IPS-15b (cell line): ENCODE results near the gene SMIM36.

Source experiments
- H3K27me3 ChIP-seq: one replicate; pipeline ENCODE4 v1.6.1; 2013; ENCODE audit warnings: low read length; ENCODE audit not compliant: control insufficient read depth, insufficient read depth
- H3K36me3 ChIP-seq: one replicate; pipeline ENCODE4 v1.6.1; 2013; ENCODE audit warnings: low read length; ENCODE audit not compliant: control insufficient read depth, insufficient read depth
- H3K4me1 ChIP-seq: one replicate; pipeline ENCODE4 v1.6.1; 2013; ENCODE audit warnings: mild to moderate bottlenecking, low read length; ENCODE audit not compliant: control insufficient read depth, insufficient read depth
- H3K4me3 ChIP-seq: one replicate; pipeline ENCODE4 v1.5.1; 2013; ENCODE audit warnings: low read depth, low read length
- H3K9ac ChIP-seq: one replicate; pipeline ENCODE4 v1.6.1; 2013; ENCODE audit warnings: low read depth, mild to moderate bottlenecking, low read length
- H3K9me3 ChIP-seq: one replicate; pipeline ENCODE4 v1.6.1; 2013; ENCODE audit warnings: mild to moderate bottlenecking, low read length; ENCODE audit not compliant: control insufficient read depth, insufficient read depth

Gene SMIM36

GRCh38 chr17:55500103-55500502, 11.1 kb downstream of the SMIM36 start:
- Histone ChIP-seq H3K36me3 (no peaks in the 10 kb centered on the region), H3K4me3 (no peak overlapping the region), H3K27me3 (no peaks in the 10 kb centered on the region), H3K9me3 (no peaks in the 10 kb centered on the region), H3K9ac (no peak overlapping the region), H3K4me1 (no peaks in the 10 kb centered on the region)

- peaks cover 5% of the 10 kb centered on the region for H3K4me1 ChIP-seq
- H3K36me3 ChIP-seq, result no peaks in the 10 kb centered on the region
- H3K27me3 ChIP-seq, result no peaks in the 10 kb centered on the region
- H3K9ac ChIP-seq, result no peak overlapping the region
- H3K4me3 ChIP-seq, result no peak overlapping the region
- H3K9me3 ChIP-seq, result no peaks in the 10 kb centered on the region
Measured at GRCh38 chr17:55496094-55496881, 15.0 kb downstream of the SMIM36 start.

- H3K4me1 ChIP-seq, result peaks cover 5% of the 10 kb centered on the region
- no peaks in the 10 kb centered on the region for H3K27me3 ChIP-seq
- H3K4me3 ChIP-seq, result no peak overlapping the region
- H3K9me3 ChIP-seq, result no peaks in the 10 kb centered on the region
- no peaks in the 10 kb centered on the region for H3K36me3 ChIP-seq
- no peak overlapping the region for H3K9ac ChIP-seq
Measured at GRCh38 chr17:55495239-55495638, 16.0 kb downstream of the SMIM36 start.

GRCh38 chr17:55492781-55493341, 18.4 kb downstream of the SMIM36 start:
- Histone ChIP-seq H3K36me3 (no peaks in the 10 kb centered on the region), H3K4me1 (peaks cover 5% of the 10 kb centered on the region), H3K4me3 (no peak overlapping the region), H3K9me3 (no peaks in the 10 kb centered on the region), H3K27me3 (no peaks in the 10 kb centered on the region), H3K9ac (no peak overlapping the region)

GRCh38 chr17:55490376-55490775, 20.9 kb downstream of the SMIM36 start:
- no peak overlapping the region for H3K4me3 ChIP-seq
- H3K9ac ChIP-seq, result no peak overlapping the region
- H3K27me3 ChIP-seq, result no peaks in the 10 kb centered on the region
- no peaks in the 10 kb centered on the region for H3K36me3 ChIP-seq
- H3K4me1 ChIP-seq, result peaks cover 5% of the 10 kb centered on the region
- H3K9me3 ChIP-seq, result no peaks in the 10 kb centered on the region

GRCh38 chr17:55487695-55488432, 23.4 kb downstream of the SMIM36 start:
- Histone ChIP-seq H3K9ac (no peak overlapping the region), H3K27me3 (no peaks in the 10 kb centered on the region), H3K9me3 (no peaks in the 10 kb centered on the region), H3K36me3 (no peaks in the 10 kb centered on the region), H3K4me3 (no peak overlapping the region), H3K4me1 (no peaks in the 10 kb centered on the region)

- Histone ChIP-seq H3K27me3 (no peaks in the 10 kb centered on the region), H3K4me3 (no peak overlapping the region), H3K36me3 (no peaks in the 10 kb centered on the region), H3K9ac (no peak overlapping the region), H3K4me1 (no peaks in the 10 kb centered on the region), H3K9me3 (no peaks in the 10 kb centered on the region)
Measured at GRCh38 chr17:55484575-55484974, 26.7 kb downstream of the SMIM36 start.

GRCh38 chr17:55482591-55483389, 28.5 kb downstream of the SMIM36 start:
- H3K27me3 ChIP-seq, result no peaks in the 10 kb centered on the region
- H3K9ac ChIP-seq, result no peak overlapping the region
- H3K4me1 ChIP-seq, result no peaks in the 10 kb centered on the region

GRCh38 chr17:55480631-55481315, 30.5 kb downstream of the SMIM36 start:
- H3K9ac ChIP-seq, result no peak overlapping the region
- no peaks in the 10 kb centered on the region for H3K9me3 ChIP-seq
- no peaks in the 10 kb centered on the region for H3K27me3 ChIP-seq
- no peaks in the 10 kb centered on the region for H3K4me1 ChIP-seq
- no peaks in the 10 kb centered on the region for H3K36me3 ChIP-seq
- no peak overlapping the region for H3K4me3 ChIP-seq

More at GRCh38 chr17:55482591-55483389, 28.5 kb downstream of the SMIM36 start:
- Histone ChIP-seq H3K9me3 (no peaks in the 10 kb centered on the region), H3K36me3 (no peaks in the 10 kb centered on the region), H3K4me3 (no peak overlapping the region)

GRCh38 chr17:55479903-55480302, 31.3 kb downstream of the SMIM36 start:
- Histone ChIP-seq H3K27me3 (no peaks in the 10 kb centered on the region), H3K4me1 (no peaks in the 10 kb centered on the region), H3K4me3 (no peak overlapping the region), H3K9ac (no peak overlapping the region), H3K36me3 (no peaks in the 10 kb centered on the region), H3K9me3 (no peaks in the 10 kb centered on the region)

- Histone ChIP-seq H3K36me3 (no peaks in the 10 kb centered on the region), H3K4me3 (no peak overlapping the region), H3K9ac (no peak overlapping the region), H3K4me1 (no peaks in the 10 kb centered on the region), H3K9me3 (no peaks in the 10 kb centered on the region), H3K27me3 (no peaks in the 10 kb centered on the region)
Measured at GRCh38 chr17:55478971-55479370, 32.3 kb downstream of the SMIM36 start.
